Measurements from ENCODE around the gene KCNN1.

The KCNN1 gene

GRCh38 chr19:17953869-17954268, 13.0 kb upstream of the KCNN1 start:
- TF ChIP-seq CTCF (conservative IDR thresholded peaks at IDR 0.05) = no peak
- H3K27ac ChIP-seq = no peak overlapping the region

- H3K27ac ChIP-seq = no peak overlapping the region
- no peak for TF ChIP-seq CTCF (conservative IDR thresholded peaks at IDR 0.05)
Observed at GRCh38 chr19:17954401-17954800, 12.5 kb upstream of the KCNN1 start.

- no peak for TF ChIP-seq CTCF (conservative IDR thresholded peaks at IDR 0.05)
- H3K27ac ChIP-seq = no peak overlapping the region
Observed at GRCh38 chr19:17957149-17957849, 9.6 kb upstream of the KCNN1 start.

GRCh38 chr19:17957885-17958284, 9.0 kb upstream of the KCNN1 start:
- TF ChIP-seq CTCF (conservative IDR thresholded peaks at IDR 0.05) = no peak
- H3K27ac ChIP-seq = no peak overlapping the region

- no peak for TF ChIP-seq CTCF (conservative IDR thresholded peaks at IDR 0.05)
- H3K27ac ChIP-seq = no peak overlapping the region
Observed at GRCh38 chr19:17963936-17964691, 2.8 kb upstream of the KCNN1 start.

- H3K27ac ChIP-seq = no peak overlapping the region
- no peak for TF ChIP-seq CTCF (conservative IDR thresholded peaks at IDR 0.05)
Observed at GRCh38 chr19:17965370-17966128, 1.4 kb upstream of the KCNN1 start.

GRCh38 chr19:17966129-17966483, 801 bp upstream of the KCNN1 start:
- no peak for TF ChIP-seq CTCF (conservative IDR thresholded peaks at IDR 0.05)
- no peak overlapping the region for H3K27ac ChIP-seq
